ENCODE measurements around the gene PTCH2. TPM values are rescaled to one million over a fixed set of nuclear protein-coding genes. Genes with fewer than 3 reads are reported as not detected.
"Not testable (repeated sequence)": the region's sequence is repeated elsewhere in the genome, so short reads cannot be mapped to it uniquely, and the experiment has no call there.

Gene PTCH2
- total RNA-seq, 2 donors from 2014 or later: 0.26 to 0.99 TPM

- no peaks in the 10 kb centered on the region for H3K27me3 ChIP-seq
- WGBS, 2 donors: 70 to 71% methylated on average over 2 of the region's 2 CpGs
- no peak overlapping the region for H3K27ac ChIP-seq
- H3K36me3 ChIP-seq (replicated peaks in 1 of 2; ENCODE audit: insufficient read depth in 1 of 2, low read depth in 2 of 2): no peaks in the 10 kb centered on the region
- DNase-seq: no peak
- intact Hi-C loops (cut with DNase I): no loop called here
- peaks cover 47% of the 10 kb centered on the region for H3K4me1 ChIP-seq
- H3K9me3 ChIP-seq: no peaks in the 10 kb centered on the region
- no peak for TF ChIP-seq POLR2A (IDR thresholded peaks at IDR 0.05)
- TF ChIP-seq CTCF (IDR thresholded peaks at IDR 0.05): no peak
- no peak for ATAC-seq
- H3K4me3 ChIP-seq: no peak overlapping the region
Measured at GRCh38 chr1:44817307-44817706, 25.7 kb downstream of the PTCH2 start.

GRCh38 chr1:44815926-44816325 lies 27.1 kb downstream of the PTCH2 start:
- H3K9me3 ChIP-seq; H3K27ac ChIP-seq; H3K36me3 ChIP-seq (replicated peaks in 1 of 2; ENCODE audit: insufficient read depth in 1 of 2, low read depth in 2 of 2); H3K27me3 ChIP-seq; H3K4me3 ChIP-seq; intact Hi-C loops (cut with DNase I); ATAC-seq; DNase-seq: not testable (repeated sequence)
- WGBS, 2 donors: 90 to 92% methylated on average over 9 of the region's 9 CpGs
- peaks cover 42% of the 10 kb centered on the region for H3K4me1 ChIP-seq

DNA sequence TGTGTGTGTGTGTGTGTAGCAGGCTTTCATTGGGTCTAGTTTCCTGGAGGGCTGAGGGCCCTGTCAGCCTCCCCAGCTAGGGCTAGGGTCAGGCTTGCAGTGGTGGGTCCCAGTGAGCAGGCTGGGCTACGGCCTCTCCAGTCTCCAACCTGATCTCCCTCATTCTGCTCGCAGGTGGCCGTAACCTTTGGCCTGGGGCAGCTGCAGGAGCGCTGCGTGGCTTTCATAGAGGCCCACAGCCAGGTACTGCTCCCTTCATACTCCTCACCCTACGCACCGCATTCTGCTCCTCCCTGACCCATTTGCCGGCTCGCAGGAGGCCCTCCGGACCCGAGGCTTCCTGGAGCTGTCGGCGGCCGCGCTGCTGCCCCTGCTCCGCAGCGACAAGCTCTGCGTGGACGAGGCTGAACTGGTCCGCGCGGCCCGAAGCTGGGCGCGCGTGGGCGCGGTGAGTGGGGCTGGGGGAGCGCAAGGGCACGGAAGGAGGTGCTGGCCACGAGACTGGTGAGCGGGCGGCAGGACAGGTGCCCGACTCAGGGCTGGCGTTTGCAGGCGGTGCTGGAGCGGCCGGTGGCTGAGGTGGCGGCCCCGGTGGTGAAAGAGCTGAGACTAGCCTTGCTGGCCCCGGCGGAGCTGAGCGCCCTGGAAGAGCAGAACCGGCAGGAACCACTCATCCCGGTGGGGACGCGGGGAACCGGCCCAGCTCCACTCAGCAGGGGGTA lies 30.1 kb downstream of the PTCH2 start:
- no peak for TF ChIP-seq POLR2A (IDR thresholded peaks at IDR 0.05)
- no peak for TF ChIP-seq CTCF (IDR thresholded peaks at IDR 0.05)
- Histone ChIP-seq H3K27ac (peak overlapping the region; percentile 58 to 83 (median 72)), H3K4me3 (peak overlapping the region in 1 of 2 donors; percentile 17), H3K36me3 (replicated peaks in 1 of 2; ENCODE audit: insufficient read depth in 1 of 2, low read depth in 2 of 2) (no peaks in the 10 kb centered on the region), H3K9me3 (no peaks in the 10 kb centered on the region), H3K4me1 (peaks cover 56% of the 10 kb centered on the region), H3K27me3 (no peaks in the 10 kb centered on the region)
- ATAC-seq: peak; percentile 11
- intact Hi-C loops (cut with DNase I): no loop called here
- WGBS, 2 donors: 57 to 82% methylated on average over 2 to 20 of the region's 48 CpGs
- peak; percentile 30 to 46 (median 39) for DNase-seq

DNA sequence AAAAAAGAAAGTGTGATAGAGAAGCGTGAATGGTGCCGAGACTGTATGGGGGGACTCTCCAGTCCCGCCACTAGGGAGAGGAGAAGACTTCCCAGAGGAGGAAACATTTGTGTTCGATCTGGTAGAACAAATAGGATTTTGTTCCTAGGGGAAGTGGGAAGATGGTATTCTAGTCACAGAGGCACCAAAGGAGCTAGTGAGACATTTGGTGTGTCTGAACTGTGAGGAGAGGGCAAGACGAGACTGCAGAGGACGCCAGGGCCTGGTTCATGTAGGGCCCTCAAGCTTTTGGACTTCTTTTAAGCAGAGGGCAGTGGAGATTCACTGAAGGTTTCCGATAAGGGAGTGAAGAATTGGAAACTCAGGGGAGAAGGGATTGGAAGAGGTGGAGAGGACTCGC lies 31.8 kb downstream of the PTCH2 start:
- Histone ChIP-seq H3K9me3 (no peaks in the 10 kb centered on the region), H3K4me3 (no peak overlapping the region), H3K27me3 (no peaks in the 10 kb centered on the region), H3K36me3 (replicated peaks in 1 of 2; ENCODE audit: insufficient read depth in 1 of 2, low read depth in 2 of 2) (no peaks in the 10 kb centered on the region), H3K4me1 (peaks cover 74% of the 10 kb centered on the region), H3K27ac (peak overlapping the region in 1 of 4 donors; percentile 91)
- intact Hi-C loops (cut with DNase I): no loop called here
- WGBS, 2 donors: 79 to 84% methylated on average over 8 of the region's 8 CpGs
- TF ChIP-seq POLR2A (IDR thresholded peaks at IDR 0.05) (no peak), CTCF (IDR thresholded peaks at IDR 0.05) (no peak)
- ATAC-seq (no peak), DNase-seq (peak in 2 of 4 donors; percentile 4 to 8)

DNA sequence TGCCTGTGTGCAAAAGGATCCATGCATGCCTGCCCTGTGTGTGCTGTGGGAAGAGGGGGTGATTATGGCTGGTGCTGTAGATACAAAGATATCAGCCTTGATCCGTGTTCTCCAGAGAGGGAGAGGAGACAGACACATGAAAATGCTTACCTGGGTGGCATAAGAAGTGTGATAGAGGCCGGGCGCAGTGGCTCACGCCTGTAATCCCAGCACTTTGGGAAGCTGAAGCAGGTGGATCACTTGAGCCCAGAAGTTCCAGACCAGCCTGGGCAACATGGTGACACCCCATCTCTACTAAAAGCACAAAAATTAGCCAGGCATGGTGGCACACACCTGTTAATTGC lies 32.3 kb downstream of the PTCH2 start:
- H3K4me1 ChIP-seq: peaks cover 79% of the 10 kb centered on the region
- ATAC-seq; H3K9me3 ChIP-seq; H3K4me3 ChIP-seq; H3K36me3 ChIP-seq (replicated peaks in 1 of 2; ENCODE audit: insufficient read depth in 1 of 2, low read depth in 2 of 2); intact Hi-C loops (cut with DNase I); H3K27me3 ChIP-seq: not testable (repeated sequence)
- peak in 2 of 4 donors; percentile 3 to 8 for DNase-seq
- peak overlapping the region; percentile 91 to 99 (median 98) for H3K27ac ChIP-seq
- WGBS, 2 donors: 83 to 88% methylated on average over 4 of the region's 4 CpGs
